ENCODE measurements around the gene LMX1B.

The LMX1B gene

DNA sequence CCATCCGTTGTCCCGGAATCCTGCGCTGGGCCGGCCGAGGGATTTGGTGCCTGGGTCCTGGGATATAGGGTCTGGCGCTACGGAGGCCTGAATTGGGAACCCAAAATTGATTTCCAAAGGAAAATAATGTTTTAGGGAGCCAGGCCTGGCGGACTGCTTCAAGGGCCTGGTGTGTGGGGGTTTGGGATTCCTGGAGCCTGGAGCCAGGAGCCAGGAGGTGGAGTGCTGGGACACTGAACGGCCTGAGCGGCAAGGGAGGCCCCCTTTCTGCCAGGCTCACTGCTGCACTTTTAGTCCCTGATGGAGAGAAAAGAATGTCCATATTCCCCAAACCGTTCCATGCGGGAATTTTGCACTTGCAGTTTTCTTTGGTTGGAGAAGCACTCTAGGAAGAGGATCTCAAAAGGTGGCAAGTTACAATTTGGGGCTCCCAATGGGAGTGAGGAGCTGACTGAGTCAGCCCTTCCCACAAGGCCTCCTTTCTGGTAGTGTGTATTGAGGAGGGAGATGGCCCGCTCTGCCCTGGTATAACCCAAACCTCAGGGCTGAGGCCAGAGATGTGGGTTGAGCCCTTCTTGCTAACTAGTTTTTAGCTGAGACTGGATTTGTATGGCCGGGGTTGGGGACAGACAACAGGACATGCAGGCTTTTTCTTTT, 2.2 kb downstream of the LMX1B start:
- no peak overlapping the region for H3K27ac ChIP-seq
- TF ChIP-seq, protein P1, sequence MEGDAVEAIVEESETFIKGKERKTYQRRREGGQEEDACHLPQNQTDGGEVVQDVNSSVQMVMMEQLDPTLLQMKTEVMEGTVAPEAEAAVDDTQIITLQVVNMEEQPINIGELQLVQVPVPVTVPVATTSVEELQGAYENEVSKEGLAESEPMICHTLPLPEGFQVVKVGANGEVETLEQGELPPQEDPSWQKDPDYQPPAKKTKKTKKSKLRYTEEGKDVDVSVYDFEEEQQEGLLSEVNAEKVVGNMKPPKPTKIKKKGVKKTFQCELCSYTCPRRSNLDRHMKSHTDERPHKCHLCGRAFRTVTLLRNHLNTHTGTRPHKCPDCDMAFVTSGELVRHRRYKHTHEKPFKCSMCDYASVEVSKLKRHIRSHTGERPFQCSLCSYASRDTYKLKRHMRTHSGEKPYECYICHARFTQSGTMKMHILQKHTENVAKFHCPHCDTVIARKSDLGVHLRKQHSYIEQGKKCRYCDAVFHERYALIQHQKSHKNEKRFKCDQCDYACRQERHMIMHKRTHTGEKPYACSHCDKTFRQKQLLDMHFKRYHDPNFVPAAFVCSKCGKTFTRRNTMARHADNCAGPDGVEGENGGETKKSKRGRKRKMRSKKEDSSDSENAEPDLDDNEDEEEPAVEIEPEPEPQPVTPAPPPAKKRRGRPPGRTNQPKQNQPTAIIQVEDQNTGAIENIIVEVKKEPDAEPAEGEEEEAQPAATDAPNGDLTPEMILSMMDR (conservative IDR thresholded peaks at IDR 0.05), result no peak
- no peak for TF ChIP-seq ZFX (IDR thresholded peaks at IDR 0.05)

- H3K27ac ChIP-seq, result no peak overlapping the region
- no peak for TF ChIP-seq ZFX (IDR thresholded peaks at IDR 0.05)
- TF ChIP-seq, protein P1 (conservative IDR thresholded peaks at IDR 0.05), result no peak
Observed at GRCh38 chr9:126616521-126616976, 2.8 kb downstream of the LMX1B start.

DNA sequence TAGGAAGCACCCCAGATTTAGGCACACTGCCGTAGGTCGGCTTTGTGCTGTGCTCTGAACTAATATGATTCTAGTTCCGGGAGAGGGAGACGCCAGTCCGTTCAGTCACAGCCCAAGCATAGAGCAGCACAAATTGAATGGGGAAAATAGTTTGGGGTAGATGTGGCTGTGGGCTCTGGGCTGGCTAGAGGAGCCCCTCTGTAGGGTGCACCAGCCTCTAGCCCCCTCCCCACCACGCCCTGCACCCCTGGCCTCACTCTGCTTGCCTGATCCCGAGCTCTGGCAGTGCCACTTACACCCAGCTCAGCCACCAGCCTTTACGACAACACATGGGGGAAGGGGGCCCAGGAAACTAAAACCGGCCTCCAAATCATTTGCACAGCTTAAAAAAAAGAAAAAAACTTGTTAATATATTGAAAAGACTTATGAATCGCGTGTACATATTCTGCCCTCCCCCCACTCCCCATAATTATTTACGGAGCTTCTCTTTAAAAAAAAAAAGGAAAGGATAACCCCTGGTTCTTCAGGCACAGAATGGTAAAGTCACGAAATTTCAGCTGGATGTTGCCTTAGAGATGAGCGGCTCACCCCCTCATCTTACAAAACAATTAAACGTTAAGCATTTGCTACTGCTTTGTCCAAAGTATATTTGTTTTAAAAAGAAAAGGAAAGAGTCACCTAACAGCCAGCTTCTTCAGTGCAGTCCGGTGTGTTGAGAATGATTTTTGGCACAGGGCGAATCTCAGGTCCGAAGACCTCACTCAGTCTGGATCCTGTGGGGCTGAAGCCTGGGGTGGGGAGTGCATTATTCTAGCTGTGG, 3.5 kb downstream of the LMX1B start:
- H3K27ac ChIP-seq, result no peak overlapping the region
- no peak for TF ChIP-seq ZFX (IDR thresholded peaks at IDR 0.05)
- TF ChIP-seq, protein P1 (conservative IDR thresholded peaks at IDR 0.05), result no peak

DNA sequence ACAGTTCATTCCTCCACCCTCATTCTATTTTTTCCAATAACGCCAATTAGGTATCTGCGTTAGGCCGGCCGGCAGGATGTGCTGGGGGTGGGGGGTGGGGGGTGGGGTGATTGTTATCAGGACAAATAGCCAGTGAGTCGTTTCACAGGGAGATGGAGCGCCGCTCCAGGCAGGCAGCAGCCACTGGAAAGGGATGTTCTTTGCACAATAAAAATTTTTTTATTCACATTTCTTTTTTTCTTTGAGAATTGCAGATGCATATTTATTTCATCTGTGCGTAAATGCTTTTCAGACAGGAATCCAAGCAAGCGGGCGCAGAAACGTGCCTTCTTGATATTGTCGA, 4.1 kb downstream of the LMX1B start:
- TF ChIP-seq ZFX (IDR thresholded peaks at IDR 0.05), result no peak
- TF ChIP-seq, protein P1 (conservative IDR thresholded peaks at IDR 0.05), result no peak
- no peak overlapping the region for H3K27ac ChIP-seq

DNA sequence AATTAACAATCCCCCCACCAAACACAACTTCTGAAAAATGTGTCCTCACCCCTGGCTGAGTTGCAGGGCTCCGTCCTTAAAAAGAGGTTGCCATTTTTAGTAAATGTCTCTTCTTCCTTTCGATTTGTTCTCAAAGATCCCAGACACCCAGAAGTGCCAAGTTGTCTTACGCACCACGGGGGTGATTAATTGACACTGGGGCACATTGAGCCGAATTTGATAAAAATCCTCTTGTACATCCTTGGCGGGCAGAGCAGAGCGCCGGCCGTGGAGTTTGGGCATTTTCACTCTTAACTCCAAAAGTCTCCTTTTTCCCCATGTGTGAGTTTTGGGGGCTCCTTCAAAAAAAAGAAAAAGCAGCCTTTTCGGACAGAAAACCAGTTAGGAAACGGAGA, 4.5 kb downstream of the LMX1B start:
- no peak overlapping the region for H3K27ac ChIP-seq
- TF ChIP-seq, protein P1 (conservative IDR thresholded peaks at IDR 0.05), result no peak
- TF ChIP-seq ZFX (IDR thresholded peaks at IDR 0.05), result no peak

DNA sequence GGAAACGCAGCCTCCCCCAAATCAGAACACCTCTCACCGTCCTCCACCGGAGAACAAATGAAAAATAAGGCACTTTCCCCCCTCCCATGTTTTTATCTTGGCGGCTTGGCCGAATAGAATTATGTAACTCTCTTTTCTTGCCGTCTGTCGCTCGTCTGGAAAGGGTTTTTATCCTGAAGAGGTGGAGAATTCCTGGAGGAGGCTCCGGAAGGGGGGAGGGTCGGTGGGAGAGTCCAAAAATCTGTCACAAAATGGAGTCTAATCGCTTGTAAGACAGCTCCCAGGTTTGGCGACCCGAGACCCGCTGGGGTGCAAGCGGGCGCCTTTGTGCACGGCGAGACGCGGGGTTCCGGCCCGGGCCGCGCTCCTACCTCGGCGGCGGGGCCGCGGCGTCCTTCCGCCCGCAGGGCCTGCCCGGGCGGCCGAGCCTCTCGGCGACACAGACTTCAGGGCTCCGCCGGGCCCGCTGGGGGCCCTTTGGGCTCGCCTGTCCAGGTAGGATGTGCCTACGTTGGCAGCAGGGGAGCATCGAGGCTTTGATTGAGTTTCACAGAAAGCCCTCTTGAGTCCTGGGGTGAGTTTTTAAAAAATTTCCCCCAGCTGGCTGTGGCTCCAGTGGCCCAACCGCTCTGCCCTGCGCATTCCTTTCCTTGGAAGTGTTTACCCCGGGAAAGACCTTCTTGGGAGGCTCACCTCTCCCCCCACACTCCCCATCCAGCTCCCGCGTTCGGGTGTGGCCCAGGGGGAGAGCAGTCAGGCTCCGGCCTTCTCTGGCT, 5.0 kb downstream of the LMX1B start:
- no peak overlapping the region for H3K27ac ChIP-seq
- no peak for TF ChIP-seq ZFX (IDR thresholded peaks at IDR 0.05)
- TF ChIP-seq, protein P1 (conservative IDR thresholded peaks at IDR 0.05), result no peak

Data from C4-2B (cell line).